Dermis blood vessel endothelial cell (primary cell): ENCODE results near the gene SMG6. TPM values are rescaled to one million over a fixed set of nuclear protein-coding genes. Genes with fewer than 3 reads are reported as not detected.
"Not testable (repeated sequence)": the region's sequence is repeated elsewhere in the genome, so short reads cannot be mapped to it uniquely, and the experiment has no call there.

Experiments
- DNase-seq: peaks from one replicate; pipeline ENCODE4 v3.0.0; 2010
- total RNA-seq: library from RNA; depleted of rRNA; stranded (reverse); fragments of >200 nt; gene quantifications from 2 replicates; pipeline ENCODE4 v1.2.3, GENCODE V29; 2014

Gene SMG6
- total RNA-seq, 1 donor from 2014 or later: 29.3 TPM

DNA sequence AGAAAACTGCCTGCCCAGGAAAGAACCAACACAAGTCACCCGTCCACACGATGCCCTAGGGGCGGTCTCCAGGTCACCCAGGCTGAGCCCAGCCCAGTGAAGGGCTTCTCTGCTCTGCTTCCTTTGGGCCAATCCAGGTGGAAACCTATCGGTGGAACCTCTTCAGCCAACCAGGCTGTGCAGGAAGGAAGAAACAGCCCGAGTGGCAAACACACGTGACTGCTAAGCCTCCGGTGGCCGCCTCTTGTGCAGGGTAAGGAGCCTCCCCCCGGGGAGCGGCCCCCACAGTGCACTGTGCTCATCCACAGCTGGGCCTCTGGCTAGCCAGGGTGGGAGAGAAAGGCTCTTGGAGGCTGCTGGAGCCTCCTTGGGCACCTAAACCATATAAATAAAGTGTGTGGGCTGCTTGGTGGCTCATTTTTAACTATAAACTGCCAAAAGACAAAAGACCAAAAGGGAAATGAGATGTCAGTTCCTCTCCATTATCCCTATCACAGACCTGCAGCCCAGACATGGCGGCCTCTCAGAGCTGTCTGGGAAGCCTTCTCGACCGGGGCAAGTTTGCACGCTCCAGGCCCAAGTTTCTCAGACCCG is 280.8 kb downstream of the SMG6 start:
- no peak for DNase-seq

DNA sequence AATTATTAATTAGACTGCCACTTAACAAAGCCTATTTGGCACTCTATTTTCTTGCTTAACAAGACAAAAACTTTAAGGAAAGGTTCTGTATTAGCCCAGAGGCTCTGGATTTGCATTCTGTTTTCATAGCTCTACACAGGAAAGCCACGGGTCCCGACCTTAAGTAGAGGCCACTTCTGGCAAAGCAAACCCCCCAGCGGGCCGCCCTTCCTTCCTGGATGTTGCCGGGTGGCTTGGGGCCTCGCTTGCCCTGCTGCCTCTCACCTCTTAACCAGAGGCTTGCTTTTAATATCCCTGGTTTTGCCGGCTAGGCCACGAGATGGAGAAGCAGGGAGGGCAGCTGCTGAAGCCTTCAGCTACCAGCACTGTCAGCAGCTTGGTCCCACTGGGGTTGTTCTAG is 282.9 kb downstream of the SMG6 start:
- DNase-seq: peak; percentile 57

GRCh38 chr17:2019723-2020122 is 283.9 kb downstream of the SMG6 start:
- no peak for DNase-seq

- no peak for DNase-seq
Measured at GRCh38 chr17:2018716-2019510, 284.7 kb downstream of the SMG6 start.

DNA sequence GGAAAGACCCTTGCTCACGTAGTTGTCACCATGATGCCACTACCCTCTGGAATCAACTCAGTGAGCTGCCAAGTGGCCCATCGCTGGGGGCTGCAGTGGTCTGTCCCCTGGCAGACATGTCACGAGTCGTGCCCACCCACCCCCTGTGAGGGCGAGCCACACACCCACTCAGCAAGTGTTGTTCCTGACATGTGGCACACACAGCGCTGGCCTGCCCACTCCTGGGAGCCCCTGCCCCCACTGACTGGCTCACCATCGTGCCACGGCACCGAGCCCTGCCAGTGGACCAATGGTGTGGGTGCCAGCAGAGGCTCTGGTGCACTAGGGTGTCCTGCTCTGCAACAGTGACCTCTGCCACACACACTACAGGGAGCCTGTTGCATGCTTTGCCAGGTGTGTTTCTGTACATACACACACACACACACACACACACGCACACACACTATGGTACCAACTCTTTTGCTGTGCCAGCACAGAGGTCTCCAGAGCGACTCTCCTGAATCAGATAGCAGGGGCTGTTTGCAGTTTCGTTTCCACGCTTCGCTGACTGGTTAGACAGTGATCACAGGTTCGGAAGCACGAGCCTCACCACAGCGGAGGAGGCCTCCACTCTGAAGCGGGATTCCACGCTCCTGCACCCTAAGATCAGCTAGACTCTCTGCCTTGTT is 286.2 kb downstream of the SMG6 start:
- DNase-seq: no peak

DNA sequence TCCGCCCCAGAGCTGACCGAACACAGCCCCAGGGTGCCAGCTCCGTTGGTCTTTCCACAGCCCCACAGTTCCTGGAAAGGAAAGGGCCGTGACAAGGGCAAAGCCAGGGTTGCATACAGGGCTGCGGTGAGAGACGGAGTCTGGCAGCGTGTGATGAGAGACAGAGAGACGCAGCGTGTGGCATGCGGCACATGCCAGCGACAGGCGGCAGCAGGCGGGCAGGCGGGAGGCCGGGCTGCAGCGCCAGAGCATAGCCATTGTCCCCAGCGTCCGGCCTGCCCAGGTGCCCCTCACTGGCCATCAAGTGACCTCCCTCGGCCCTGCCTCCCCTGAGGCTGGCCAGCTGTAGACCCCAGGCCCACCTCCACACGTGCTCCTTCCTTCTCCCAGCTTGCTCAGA is 287.1 kb downstream of the SMG6 start:
- DNase-seq: no peak

GRCh38 chr17:2015314-2015713 is 288.3 kb downstream of the SMG6 start:
- DNase-seq: no peak

GRCh38 chr17:2013994-2014317 is 289.6 kb downstream of the SMG6 start:
- no peak for DNase-seq

GRCh38 chr17:2013220-2013993 is 290.2 kb downstream of the SMG6 start:
- DNase-seq: not testable (repeated sequence)

DNA sequence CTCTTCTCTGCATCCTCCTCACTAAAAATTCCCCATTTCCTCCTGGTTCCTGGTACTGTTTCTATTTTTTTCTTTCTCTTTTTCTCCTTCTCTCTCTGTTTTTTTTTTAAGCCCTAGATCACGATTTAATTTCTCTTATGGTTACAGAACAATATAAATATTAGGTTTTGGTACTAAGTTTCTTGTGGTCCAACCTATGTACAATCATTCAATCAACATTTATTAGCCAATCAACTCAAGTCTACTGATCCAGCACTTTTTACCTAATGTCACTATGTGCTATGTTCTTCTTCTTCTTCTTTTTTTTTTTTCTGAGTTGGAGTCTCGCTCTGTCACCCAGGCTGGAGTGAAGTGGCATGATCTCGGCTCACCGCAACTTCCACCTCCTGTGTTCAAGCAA is 291.1 kb downstream of the SMG6 start:
- no peak for DNase-seq

DNA sequence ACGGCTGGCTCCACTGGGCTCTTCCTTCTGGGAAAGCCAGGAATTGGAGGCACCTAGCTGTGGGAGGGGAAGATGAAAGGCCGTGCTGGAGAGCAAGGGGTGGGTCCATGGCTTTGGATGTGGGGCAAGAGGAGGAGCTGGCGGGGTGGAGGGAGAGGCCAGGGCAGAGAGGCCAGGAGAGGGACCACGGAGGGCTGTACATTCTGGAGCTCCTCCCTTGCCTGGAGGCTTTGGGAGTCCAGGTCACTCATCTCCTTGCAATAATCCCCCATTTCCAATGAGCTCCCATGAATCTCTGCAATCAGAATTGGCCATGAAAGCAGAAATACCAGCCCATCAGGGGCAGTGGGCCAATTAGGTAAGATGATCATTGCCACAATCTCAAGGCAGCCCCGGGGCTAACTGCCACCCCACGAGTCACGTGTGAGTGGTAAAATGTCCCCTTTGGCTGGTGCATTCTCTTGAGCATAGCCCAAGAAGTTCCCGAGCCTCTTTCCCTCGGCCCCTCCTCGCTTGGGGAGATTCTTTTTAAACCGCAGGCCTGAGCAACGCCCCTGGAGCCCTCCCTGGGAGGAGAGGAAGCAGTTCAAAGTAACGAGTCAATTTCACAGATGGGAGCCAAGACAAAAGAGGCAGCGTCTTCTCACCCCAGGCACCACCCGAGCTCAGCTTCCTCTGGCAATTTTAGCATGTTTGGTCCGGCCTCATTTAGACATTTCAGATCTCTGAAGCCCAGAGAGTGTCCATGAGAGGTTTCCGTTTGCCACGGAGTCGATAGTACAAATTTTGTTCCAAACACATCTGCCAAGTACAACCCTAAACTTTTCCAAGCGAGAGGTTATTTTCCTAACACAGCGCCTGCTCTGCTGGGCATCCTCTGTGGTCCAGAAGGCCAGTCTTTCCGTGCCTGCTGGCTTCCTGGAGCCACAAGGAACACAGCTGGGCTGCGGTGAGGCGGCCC is 291.9 kb downstream of the SMG6 start:
- DNase-seq: no peak

Other genes with a start within 250 kb of the SMG6 start
- gene HIC1, start 248.7 kb downstream of the SMG6 start, total RNA-seq: 117 and 120 TPM in 2 replicates
- gene SRR, start 165 bp upstream of the SMG6 start, total RNA-seq: 12.2 and 13.6 TPM in 2 replicates
- gene TSR1, start 32.7 kb upstream of the SMG6 start, total RNA-seq: 44.8 and 56.3 TPM in 2 replicates
- gene SGSM2, start 33.7 kb upstream of the SMG6 start, total RNA-seq: 52.6 and 70.3 TPM in 2 replicates
- 3.9 and 5.1 TPM in 2 replicates for gene MNT, start 97.3 kb upstream of the SMG6 start, total RNA-seq
- 15.0 and 16.1 TPM in 2 replicates for gene METTL16, start 208.1 kb upstream of the SMG6 start, total RNA-seq